HG02970 (cell line): ENCODE data around the gene DOHH.
"Not testable (repeated sequence)": the region's sequence is repeated elsewhere in the genome, so short reads cannot be mapped to it uniquely, and the experiment has no call there.

Source experiments
- ATAC-seq: cut with Tn5 transposase; IDR thresholded peaks from one replicate; pipeline ENCODE4 v1.9.1; 2021; ENCODE audit warnings: mild to moderate bottlenecking, moderate library complexity, moderate number of reproducible peaks; ENCODE audit not compliant: unreplicated experiment, low FRiP score

Gene DOHH

DNA sequence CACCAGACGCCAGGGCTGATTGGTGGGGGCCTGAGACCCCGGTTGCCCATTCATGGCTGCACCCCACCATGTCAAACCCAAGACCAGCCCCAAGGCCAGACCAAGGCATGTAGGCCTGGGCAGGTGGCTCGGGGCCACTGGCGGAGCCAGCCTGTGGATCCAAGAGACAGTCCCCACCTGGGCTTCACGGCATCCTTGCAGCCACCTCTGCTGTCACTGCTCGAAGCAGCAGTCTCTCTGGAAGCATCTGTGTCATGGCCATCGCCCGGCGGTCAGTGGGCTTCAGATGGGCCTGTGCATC, 34.7 kb upstream of the DOHH start:
- no peak for ATAC-seq

DNA sequence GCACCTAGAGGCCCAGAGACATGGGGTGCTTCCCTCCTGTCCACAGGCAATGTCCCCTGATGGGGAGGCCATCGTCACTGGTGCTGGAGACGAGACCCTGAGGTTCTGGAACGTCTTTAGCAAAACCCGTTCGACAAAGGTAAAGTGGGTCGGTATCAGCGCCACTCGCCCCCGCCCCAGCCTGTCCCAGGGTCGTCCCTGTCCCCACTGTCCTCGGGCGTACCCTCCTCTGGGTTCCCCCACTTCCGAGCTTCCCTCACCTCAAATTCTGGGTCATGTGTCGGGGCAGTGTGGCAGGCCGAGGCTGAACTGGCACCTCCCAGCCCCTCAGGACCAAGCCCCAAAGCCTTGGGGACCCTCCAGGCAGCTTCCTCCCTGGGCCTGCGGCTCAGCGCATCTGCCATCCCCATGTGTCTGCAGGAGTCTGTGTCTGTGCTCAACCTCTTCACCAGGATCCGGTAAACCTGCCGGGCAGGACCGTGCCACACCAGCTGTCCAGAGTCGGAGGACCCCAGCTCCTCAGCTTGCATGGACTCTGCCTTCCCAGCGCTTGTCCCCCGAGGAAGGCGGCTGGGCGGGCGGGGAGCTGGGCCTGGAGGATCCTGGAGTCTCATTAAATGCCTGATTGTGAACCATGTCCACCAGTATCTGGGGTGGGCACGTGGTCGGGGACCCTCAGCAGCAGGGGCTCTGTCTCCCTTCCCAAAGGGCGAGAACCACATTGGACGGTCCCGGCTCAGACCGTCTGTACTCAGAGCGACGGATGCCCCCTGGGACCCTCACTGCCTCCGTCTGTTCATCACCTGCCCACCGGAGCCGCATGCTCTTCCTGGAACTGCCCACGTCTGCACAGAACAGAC, 34.1 kb upstream of the DOHH start:
- ATAC-seq, result no peak

DNA sequence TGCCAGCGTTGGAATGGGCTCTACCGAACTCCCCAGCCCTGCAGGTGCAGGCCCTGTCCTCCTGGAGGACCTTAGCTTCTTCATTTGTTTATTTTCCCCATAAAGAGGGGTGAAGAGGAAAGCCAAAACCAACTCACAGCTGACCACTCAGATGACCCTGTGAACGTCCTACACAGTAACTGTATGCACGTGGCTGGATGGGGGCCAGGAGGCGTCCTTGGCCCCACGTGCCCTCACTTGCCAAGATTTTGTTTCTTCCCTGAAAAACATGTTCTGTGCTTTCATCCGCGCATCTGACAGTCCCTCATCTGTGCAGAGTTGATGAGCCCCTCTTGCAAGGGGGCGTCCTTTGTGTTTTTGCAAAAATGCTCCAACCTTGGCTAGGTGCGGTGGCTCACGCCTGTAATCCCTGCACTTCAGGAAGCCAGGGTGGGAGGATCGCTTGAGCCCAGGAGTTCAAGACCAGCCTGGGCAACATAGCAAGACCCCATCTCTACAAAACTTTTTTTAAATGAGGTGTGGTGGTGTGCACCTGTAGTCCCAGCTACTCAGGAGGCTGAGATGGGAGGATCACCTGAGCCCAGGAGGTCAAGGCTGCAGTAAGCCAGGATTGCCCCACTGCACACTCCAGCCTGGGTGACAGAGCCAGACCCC, 33.2 kb upstream of the DOHH start:
- no peak for ATAC-seq

DNA sequence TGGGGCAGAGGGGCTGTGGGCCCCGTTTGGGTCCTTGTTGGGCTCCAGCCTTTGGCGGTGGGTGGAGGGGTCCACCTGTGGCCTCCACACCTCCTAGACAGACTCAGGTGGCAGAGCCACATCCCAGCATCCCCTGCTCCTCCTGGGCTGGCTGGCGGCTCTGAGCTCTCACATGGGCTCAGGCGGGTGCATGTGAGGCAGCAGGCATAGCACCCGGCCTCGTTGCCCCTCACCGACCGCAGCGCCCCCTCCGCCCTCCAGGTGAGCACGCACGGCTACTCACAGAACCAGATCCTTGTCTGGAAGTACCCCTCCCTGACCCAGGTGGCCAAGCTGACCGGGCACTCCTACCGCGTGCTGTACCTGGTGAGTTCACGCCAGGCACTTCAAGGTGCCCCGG, 32.6 kb upstream of the DOHH start:
- ATAC-seq, result no peak

DNA sequence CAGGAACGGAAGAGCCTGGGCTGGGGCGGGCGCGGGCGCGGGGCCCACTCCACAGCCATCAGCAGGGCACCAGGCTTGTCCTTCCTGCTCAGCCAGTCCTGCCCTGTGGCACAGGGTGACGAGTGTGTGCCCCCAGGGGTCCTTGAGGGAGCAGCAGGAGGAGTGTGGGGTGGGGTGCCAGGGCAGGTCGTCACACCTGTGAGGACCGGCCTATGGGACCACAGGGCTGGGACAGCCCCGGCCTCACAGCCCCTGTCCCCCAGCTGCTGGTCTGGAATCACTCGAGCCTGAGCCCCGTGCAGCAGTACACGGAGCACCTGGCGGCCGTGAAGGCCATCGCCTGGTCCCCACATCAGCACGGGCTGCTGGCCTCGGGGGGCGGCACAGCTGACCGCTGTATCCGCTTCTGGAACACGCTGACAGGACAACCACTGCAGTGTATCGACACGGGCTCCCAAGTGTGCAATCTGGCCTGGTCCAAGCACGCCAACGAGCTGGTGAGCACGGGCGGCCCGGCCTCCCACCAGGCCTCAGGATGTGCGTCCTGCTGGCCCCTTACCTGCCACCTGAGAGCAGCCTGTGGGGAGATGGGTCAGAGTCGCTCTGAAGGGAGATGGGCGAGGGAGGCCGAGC, 31.8 kb upstream of the DOHH start:
- ATAC-seq, result no peak

DNA sequence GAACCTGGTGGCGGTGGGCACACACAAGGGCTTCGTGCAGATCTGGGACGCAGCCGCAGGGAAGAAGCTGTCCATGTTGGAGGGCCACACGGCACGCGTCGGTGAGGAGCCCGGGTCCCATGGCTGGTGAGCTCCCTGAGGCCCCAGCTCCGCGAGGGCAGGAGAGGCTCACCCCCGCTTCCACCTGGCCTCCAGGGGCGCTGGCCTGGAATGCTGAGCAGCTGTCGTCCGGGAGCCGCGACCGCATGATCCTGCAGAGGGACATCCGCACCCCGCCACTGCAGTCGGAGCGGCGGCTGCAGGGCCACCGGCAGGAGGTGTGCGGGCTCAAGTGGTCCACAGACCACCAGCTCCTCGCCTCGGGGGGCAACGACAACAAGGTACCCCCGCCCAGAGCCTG, 31.2 kb upstream of the DOHH start:
- ATAC-seq, result no peak

DNA sequence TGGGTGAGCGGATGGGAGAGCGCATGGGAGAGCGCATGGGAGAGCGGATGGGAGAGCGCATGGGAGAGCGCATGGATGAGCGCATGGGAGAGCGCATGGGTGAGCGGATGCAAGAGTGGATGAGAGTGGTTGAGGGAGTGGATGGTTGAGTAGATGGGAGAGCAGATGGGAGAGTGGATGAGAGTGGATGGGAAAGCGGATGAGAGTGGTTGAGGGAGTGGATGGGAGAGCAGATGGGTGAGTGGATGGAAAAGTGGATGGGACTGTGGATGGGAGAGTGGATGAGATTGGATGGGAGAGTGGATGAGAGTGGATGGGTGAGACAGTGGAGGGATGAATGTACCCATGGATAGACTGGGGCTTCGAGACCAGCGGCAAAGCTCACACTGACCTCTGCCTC, 29.9 kb upstream of the DOHH start:
- no peak for ATAC-seq

DNA sequence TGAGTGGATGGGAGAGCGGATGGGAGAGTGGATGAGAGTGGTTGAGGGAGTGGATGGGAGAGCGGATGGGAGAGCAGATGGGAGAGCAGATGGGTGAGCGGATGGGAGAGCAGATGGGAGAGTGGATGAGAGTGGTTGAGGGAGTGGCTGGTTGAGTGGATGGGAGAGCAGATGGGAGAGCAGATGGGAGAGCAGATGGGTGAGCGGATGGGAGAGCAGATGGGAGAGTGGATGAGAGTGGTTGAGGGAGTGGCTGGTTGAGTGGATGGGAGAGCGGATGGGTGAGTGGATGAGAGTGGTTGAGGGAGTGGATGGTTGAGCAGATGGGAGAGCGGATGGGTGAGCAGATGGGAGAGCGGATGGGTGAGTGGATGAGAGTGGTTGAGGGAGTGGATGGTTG, 28.8 kb upstream of the DOHH start:
- ATAC-seq, result not testable (repeated sequence)

DNA sequence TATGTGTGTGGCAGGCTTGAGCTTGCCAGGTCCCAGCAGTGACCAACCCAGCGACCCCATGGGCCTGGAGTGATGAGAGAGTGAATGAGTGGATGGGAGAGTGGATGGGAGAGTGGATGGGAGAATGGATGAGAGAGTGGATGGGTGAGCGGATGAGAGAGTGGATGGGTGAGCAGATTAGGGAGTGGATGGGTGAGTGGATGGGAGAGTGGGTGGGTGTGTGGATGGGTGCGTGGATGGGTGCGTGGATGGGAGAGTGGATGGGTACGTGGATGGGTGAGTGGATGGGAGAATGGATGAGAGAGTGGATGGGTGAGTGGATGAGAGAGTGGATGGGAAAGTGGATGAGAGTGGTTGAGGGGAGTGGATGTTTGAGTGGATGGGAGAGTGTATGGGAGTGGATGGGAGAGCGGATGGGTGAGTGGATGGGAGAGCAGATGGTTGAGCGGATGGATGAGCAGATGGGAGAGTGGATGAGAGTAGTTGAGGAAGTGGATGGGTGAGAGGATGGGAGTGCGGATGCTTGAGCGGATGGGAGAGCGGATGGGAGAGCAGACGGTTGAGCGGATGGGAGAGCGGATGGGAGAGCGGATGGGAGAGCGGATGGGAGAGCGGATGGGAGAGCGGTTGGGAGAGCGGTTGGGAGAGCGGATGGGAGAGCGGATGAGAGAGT, 28.2 kb upstream of the DOHH start:
- ATAC-seq, result no peak

DNA sequence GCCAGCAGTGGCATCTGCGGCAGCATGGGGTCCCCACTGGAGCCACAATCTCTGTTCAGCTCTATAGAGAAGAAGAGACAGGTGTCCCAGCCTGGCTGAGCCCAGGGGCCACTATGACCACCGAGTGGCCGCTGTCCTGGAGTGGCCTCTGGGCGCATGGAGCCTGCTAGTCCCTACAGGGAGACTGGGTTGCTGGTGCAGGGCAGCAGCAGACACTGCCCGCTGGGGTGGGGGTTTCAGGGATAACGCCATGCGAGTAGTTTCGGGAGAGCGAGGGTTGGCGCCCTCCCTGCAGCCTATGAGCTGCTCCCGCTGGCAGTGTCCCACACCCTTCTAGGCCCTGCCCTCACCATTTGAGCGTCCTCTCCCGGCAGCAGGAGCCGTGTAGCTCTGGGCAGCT, 27.6 kb upstream of the DOHH start:
- no peak for ATAC-seq

DNA sequence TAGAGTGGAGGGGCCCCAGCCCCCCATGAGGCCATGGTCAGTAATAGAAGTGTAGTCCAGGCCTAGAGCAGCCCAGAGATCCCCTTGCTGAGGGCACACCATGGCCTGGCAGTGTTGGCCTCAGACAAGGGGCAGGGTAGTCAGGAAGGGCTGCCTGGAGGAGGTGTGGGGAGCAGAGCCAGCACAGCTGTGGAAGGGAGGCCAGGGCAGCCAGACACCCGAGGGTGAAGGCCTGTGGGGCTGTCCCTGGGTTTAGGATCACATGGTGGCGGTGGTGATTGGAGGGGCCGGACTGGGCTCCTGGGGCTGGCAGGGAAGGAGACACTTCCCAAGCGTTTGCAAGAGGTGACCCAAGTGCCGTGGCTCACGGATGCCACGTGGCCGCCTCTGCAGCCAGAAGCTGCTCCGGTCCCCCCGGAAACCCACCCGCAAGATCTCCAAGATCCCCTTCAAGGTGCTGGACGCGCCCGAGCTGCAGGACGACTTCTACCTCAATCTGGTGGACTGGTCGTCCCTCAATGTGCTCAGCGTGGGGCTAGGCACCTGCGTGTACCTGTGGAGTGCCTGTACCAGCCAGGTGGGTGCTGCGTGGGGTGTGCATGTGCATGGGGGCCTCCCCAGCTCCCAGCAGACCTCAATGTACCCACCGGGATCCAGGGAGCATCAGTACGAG, 26.9 kb upstream of the DOHH start:
- no peak for ATAC-seq

DNA sequence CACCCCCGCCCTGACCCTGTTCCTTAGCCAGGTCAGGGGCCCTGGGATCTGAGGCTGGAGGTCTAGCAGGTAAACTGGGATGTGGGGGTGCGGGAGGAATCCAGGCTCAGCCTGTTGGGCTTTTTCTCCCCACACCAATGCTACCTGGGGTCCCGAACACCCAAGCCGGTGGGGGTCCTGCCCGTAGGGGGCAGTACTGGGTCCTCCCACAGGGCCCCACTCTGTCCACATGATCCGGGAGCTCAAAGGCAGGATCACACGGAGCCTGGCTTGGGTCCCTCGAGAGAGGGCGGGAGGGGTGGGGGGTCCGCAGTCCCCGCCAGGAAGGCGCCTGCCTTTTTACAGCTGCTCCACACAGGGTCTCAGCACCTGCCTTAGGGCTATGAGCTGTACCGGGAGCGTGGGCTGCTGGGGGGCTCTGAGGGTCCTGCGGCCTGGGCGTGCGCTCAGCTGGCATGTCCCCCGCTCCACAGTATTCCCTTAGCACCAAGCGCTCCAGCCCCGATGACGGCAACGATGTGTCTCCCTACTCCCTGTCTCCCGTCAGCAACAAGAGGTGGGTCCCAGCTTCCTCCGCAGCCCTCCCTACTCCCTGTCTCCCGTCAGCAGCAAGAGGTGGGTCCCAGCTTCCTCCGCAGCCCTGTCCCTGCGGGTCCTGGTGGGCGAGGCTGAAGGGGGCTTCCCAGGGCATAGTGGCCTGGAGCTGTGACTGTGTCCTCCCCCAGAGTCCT, 26.2 kb upstream of the DOHH start:
- ATAC-seq, result no peak

DNA sequence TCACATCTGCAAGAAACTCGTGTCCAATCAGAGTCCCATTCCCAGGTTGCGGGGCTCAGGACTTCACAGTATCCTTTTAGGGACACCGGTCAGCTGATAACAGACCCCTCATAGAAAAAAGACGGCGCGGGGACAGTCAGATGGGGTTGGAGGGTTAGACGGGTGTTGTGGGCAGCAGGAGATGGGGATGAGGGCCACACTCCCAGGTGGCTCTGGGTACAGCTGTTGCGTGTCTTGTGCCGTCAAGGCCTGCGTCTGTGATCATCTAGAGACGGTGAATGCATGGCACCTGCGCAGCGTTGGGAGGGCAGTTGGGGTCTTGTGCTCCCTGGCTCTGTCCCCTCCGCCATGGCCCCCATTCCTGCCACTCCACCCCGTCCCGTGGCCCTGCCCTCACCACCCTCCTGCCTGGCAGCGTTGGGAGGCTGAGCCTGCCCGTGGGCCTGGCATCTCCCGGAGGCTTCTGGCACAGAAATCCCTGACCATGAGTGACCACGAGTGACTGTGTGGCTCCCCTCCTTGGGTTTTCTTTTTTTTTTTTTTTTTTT, 24.5 kb upstream of the DOHH start:
- ATAC-seq, result no peak

DNA sequence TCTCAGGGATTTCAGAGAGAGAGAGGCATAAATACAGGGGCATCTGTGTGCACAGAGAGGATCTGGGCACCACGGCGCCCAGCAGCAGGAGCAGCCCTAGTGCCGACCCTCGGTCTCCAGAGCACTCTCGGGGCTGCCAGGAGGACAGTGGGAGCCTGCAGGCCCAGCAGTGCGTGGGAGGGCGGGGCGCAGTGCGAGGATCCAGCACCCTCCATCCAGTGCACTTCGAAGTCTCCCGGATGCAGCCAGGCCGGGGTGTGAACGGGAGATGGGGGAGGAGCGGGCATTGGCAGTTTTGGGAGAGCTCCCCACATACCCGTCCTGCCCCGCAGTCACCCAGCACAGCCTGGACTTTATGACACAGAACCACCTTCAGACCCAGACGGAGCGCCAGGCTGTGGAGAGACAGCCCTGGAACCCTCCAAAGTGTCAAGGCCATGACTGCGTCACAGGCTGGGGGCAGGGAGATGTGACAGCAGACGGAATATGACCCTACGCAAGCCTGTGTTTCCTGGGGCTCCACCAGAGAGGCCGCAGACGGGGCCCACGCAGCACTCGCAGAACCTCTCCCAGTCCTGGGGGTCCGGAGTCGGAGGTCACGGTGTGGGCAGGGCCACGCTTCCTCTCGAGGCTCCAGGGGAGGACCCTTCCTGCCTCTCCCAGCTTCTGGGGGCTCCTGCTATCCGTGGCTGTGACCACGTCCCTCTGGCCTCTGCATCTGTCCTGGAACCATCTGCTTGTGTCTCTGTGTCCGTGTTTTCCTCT, 23.8 kb upstream of the DOHH start:
- no peak for ATAC-seq

DNA sequence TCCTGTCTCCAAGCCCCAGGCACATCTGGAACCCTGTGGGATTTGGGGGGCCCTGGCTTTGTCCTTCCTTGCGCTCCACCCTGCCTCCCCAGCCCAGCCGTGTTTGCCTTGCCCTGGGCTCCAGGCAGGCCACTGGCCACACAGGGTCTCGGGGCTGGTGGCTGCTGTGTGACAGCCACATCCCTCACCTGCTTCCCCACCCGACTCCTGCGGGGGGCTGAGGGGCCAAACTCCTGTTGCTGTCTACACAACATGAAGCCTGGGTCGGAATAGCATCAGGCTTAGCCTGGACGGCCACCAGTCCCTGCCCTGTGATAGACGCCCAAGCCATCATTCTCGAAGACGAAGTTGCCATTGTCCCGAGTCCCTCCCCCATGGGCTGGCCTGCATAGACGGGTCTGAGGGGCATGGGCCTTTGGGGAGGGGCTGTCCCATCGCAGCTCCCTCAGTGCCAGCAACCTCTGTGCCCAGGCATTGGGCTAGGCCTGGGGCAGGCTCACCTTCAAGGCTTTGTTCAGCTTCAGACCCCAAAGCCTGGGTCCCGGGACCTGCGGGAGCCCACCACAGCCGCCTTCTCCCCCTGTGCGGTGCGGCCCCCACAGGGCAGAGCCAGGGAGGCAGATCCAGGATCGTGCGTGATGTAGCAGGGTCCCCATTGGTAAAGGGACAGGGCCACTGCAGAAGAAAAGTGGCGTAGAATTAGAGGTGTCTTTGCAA, 23.0 kb upstream of the DOHH start:
- ATAC-seq, result no peak

DNA sequence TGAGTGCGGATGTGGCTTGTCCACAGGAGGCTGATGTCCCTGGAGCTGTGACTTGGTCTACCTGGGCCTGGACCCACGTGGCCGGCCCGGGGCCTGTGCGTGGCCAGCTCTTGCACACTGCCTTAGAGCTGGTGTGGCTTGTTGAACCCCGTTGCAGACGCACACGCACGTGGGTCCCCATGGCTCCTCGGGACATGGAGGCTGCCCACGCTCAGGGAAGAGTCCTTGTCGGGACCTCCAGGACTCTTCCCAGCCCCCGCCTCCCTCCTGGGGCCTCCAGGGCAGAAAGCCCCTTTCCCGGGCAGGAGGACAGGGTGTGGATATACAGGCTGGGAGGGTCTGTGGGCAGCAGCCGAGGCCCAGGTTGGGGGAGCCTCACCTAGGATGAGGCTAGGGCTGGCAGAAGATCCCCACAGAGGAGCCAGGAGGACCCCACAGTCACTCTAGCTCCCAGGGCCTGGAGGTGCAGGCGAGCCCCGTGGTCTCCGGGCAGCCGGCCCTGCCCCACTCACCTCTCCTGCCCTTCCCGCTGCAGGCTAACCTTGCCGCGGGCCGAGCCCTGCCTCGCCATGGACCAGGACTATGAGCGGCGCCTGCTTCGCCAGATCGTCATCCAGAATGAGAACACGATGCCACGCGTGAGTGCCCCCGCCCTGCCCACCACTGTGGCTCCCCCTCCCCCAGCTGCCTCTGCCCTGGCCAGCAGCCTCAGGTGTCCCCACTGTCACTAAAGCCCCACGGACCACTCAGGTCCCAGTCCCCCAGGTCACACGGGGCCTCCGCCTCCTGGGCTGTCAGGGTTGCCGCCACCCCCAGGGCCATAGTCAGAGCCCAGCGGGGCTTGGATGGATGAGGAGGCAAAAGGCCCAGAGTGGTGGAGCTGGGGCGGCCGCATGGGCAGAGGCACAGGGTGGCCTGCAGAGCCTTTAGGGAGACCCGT, 22.2 kb upstream of the DOHH start:
- ATAC-seq, result no peak

DNA sequence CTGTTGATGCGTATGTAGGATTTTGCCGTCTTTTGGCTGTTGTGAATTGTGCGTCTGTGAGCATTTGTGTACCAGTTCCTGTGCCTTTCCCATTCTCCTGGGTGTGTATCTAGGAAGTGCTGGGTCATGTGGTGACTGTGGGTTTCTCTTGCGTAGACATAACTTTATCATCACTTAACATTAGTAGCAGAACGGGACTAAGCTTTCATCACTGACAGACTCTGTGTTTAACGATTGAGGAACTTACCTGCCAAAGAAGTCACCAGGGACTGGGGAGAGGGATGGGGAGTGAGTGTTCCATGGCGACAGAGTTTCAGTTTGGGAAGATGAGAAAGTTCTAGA, 20.6 kb upstream of the DOHH start:
- ATAC-seq, result no peak
